ENCODE measurements around the gene LTA4H. TPM values are rescaled to one million over a fixed set of nuclear protein-coding genes. Genes with fewer than 3 reads are reported as not detected.

Gene LTA4H
- total RNA-seq, 1 donor from 2014 or later, result 266 TPM

DNA sequence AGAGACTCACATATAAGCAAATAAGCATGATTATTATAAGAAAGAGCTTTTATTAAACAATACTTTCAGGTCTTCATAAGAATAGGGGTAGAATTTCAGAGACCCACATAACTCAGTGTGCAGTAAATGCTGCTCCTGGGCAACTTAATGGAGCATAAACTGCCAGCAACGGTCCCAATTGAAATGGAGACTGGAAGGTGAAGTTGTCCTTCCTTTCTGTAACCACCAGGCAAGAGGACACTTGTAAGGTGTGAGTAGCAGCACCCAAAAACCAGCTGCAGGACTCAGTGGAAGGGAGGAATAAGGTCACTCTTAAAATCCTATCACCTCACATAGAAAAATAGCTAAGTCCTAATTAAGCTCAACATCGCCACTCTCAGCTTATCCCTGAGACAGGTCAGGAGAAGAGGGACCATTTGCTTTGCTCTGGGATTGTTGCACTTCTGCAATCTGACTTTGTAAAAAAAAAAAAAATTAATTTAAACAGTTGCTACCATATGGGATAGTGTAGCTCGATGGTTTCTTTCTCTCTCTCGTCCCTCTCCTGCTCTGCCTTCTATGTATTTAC lies 22.7 kb upstream of the LTA4H start:
- Histone ChIP-seq H3K4me3 (no peak overlapping the region), H3K9me3 (ENCODE audit: low read depth) (no peaks in the 10 kb centered on the region), H2AFZ (replicated peaks) (no peak overlapping the region), H3F3A (ENCODE audit: low read depth) (no peaks in the 10 kb centered on the region), H4K20me1 (ENCODE audit: low read depth) (no peaks in the 10 kb centered on the region), H3K4me1 (no peaks in the 10 kb centered on the region), H3K9ac (no peak overlapping the region), H3K4me2 (no peak overlapping the region), H3K27ac (no peak overlapping the region), H3K79me2 (ENCODE audit: low read depth) (no peaks in the 10 kb centered on the region), H3K27me3 (no peaks in the 10 kb centered on the region), H3K36me3 (no peaks in the 10 kb centered on the region)
- H3K36me3 Mint-ChIP-seq, result no peaks in the 10 kb centered on the region
- no peak for TF ChIP-seq EZH2 (IDR thresholded peaks at IDR 0.05)
- TF ChIP-seq EZH2phosphoT487 (IDR thresholded peaks at IDR 0.05), result no peak
- TF ChIP-seq, protein P1, sequence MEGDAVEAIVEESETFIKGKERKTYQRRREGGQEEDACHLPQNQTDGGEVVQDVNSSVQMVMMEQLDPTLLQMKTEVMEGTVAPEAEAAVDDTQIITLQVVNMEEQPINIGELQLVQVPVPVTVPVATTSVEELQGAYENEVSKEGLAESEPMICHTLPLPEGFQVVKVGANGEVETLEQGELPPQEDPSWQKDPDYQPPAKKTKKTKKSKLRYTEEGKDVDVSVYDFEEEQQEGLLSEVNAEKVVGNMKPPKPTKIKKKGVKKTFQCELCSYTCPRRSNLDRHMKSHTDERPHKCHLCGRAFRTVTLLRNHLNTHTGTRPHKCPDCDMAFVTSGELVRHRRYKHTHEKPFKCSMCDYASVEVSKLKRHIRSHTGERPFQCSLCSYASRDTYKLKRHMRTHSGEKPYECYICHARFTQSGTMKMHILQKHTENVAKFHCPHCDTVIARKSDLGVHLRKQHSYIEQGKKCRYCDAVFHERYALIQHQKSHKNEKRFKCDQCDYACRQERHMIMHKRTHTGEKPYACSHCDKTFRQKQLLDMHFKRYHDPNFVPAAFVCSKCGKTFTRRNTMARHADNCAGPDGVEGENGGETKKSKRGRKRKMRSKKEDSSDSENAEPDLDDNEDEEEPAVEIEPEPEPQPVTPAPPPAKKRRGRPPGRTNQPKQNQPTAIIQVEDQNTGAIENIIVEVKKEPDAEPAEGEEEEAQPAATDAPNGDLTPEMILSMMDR (IDR thresholded peaks at IDR 0.05), result no peak
- H3K27me3 Mint-ChIP-seq (ENCODE audit: insufficient read depth, low read depth), result peaks cover 7% of the 10 kb centered on the region
- H3K9me3 Mint-ChIP-seq, result peaks cover 6% of the 10 kb centered on the region
- DNase-seq (ENCODE audit: low spot score), result no peak
- no peak overlapping the region for H3K4me3 Mint-ChIP-seq
- peaks cover 15% of the 10 kb centered on the region for H3K4me1 Mint-ChIP-seq
- H3K27ac Mint-ChIP-seq, result no peak overlapping the region

DNA sequence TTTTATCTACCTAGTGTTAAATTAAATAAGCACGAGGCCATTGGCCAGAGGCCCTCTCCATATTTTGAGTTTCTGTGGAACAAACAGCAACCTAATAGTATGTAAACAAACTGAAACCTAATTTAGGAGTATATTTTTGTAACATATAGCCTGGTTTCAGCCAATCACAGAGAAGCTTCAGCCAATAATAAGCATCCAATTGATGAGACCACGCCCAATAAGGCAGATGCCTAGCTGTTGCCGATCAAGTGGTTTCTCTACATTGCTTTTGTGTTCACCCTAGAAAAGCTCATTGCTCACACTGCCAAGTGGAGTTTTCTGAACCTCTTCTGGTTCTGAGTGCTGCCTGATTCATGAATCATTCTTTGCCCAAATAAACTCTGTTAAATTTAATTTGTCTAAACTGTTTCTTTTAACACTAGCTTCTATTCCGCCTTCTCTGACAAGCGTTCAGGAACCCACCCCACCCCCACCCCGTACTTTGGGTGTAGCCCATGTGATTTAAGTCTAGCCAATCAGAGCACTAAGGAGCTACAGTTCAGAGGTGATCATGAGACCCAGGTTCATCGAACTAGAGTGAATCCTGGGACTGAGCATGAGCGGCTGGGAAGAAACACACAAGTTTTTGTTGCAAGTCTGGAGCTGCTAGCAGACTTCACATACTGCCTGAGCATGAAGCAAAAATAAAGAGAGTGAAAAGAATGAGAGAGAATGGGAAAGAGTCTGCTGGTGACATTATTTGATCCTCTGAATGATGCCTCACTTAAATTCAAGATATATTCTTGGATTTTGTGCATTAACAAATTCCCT lies 21.5 kb upstream of the LTA4H start:
- Mint-ChIP-seq H3K36me3 (no peaks in the 10 kb centered on the region), H3K4me1 (peaks cover 11% of the 10 kb centered on the region), H3K27me3 (ENCODE audit: insufficient read depth, low read depth) (peaks cover 5% of the 10 kb centered on the region), H3K27ac (peak overlapping the region; percentile 30), H3K4me3 (no peak overlapping the region), H3K9me3 (peaks cover 6% of the 10 kb centered on the region)
- TF ChIP-seq, protein P1 (IDR thresholded peaks at IDR 0.05), result no peak
- TF ChIP-seq EZH2 (IDR thresholded peaks at IDR 0.05) (no peak), EZH2phosphoT487 (IDR thresholded peaks at IDR 0.05) (no peak)
- H3K36me3 ChIP-seq, result no peaks in the 10 kb centered on the region
- H3K4me1 ChIP-seq, result no peaks in the 10 kb centered on the region
- no peak for DNase-seq (ENCODE audit: low spot score)
- H3K27ac ChIP-seq, result no peak overlapping the region
- H3K9ac ChIP-seq, result no peak overlapping the region
- H3K4me3 ChIP-seq, result no peak overlapping the region
- no peaks in the 10 kb centered on the region for H3F3A ChIP-seq (ENCODE audit: low read depth)
- no peak overlapping the region for H3K4me2 ChIP-seq
- H3K27me3 ChIP-seq, result no peaks in the 10 kb centered on the region
- H4K20me1 ChIP-seq (ENCODE audit: low read depth), result no peaks in the 10 kb centered on the region
- no peak overlapping the region for H2AFZ ChIP-seq (replicated peaks)
- no peaks in the 10 kb centered on the region for H3K79me2 ChIP-seq (ENCODE audit: low read depth)
- H3K9me3 ChIP-seq (ENCODE audit: low read depth), result no peaks in the 10 kb centered on the region

DNA sequence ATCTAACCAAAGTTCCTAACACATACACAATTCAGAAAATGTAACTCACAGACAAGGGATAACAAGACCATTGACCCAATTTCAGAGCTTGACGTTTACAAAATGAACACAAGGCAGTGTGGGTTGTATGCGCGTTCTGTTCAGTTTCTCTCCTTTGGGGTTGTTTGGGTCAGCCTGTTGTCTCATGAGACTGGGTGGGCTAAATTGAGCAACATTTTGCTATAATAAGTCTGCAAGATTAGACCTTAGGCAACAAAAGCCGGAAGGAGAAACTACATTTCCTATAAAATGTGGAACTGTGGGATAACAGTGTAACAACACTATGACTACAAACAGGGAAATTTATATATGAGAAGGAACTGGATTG lies 18.8 kb upstream of the LTA4H start:
- no peaks in the 10 kb centered on the region for H3F3A ChIP-seq (ENCODE audit: low read depth)
- no peaks in the 10 kb centered on the region for H3K4me1 ChIP-seq
- no peak overlapping the region for H3K9ac ChIP-seq
- TF ChIP-seq, protein P1 (IDR thresholded peaks at IDR 0.05), result no peak
- TF ChIP-seq EZH2 (IDR thresholded peaks at IDR 0.05), result no peak
- no peak for TF ChIP-seq EZH2phosphoT487 (IDR thresholded peaks at IDR 0.05)
- H3K79me2 ChIP-seq (ENCODE audit: low read depth), result no peaks in the 10 kb centered on the region
- Mint-ChIP-seq H3K9me3 (peaks cover 8% of the 10 kb centered on the region), H3K36me3 (no peaks in the 10 kb centered on the region), H3K4me3 (no peak overlapping the region), H3K4me1 (no peaks in the 10 kb centered on the region), H3K27me3 (ENCODE audit: insufficient read depth, low read depth) (peaks cover 5% of the 10 kb centered on the region), H3K27ac (no peak overlapping the region)
- H2AFZ ChIP-seq (replicated peaks), result no peak overlapping the region
- no peak overlapping the region for H3K4me3 ChIP-seq
- no peaks in the 10 kb centered on the region for H3K36me3 ChIP-seq
- DNase-seq (ENCODE audit: low spot score), result no peak
- H3K27me3 ChIP-seq, result no peaks in the 10 kb centered on the region
- H4K20me1 ChIP-seq (ENCODE audit: low read depth), result no peaks in the 10 kb centered on the region
- H3K27ac ChIP-seq, result no peak overlapping the region
- no peak overlapping the region for H3K4me2 ChIP-seq
- no peaks in the 10 kb centered on the region for H3K9me3 ChIP-seq (ENCODE audit: low read depth)
